ENCODE measurements around the gene ALG1L2. TPM values are rescaled to one million over a fixed set of nuclear protein-coding genes. Genes with fewer than 3 reads are reported as not detected.
A peak's percentile ranks its signal among the peaks of the same experiment; 100 is the strongest.
"Not testable (repeated sequence)": the region's sequence is repeated elsewhere in the genome, so short reads cannot be mapped to it uniquely, and the experiment has no call there.

ALG1L2 gene
- total and polyA plus RNA-seq, 2 of the 4 experiments (the other 2 are of a cell fraction): not detected

DNA sequence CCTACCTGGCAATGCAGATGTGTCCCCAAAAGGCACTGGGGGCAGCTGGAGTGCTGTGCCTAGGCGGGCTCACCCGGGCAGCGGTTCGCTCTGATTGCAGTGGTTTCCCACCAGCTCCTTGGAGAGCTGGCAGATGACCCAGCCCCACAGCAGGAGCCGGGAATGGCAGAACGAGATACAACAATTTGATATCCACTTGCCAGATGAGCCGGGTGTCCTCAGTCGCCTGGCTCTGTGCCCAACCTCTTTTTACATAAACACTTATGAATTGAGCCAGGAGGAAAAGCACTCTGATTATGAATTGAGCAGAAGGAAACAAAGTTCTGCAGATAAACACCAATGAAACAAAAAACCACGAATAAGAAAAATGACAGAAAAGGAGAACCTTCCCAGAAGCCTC lies 38.2 kb downstream of the ALG1L2 start:
- BruUV-seq (replicated peaks); H2BK5ac ChIP-seq (ENCODE audit: low read depth, low read length, poor library complexity, severe bottlenecking); H4K5ac ChIP-seq (ENCODE audit: low read depth, low read length); H3K9ac ChIP-seq (ENCODE audit: low read depth, low read length); ATAC-seq (ENCODE audit: low read depth); H3K4me2 ChIP-seq (ENCODE audit: low read depth, low read length); H2AFZ ChIP-seq (replicated peaks; ENCODE audit: low read length, poor library complexity); H2AK9ac ChIP-seq (replicated peaks; ENCODE audit: low read depth, low read length, poor library complexity); H3K56ac ChIP-seq (ENCODE audit: extremely low read depth, insufficient read depth, low read length); intact Hi-C loops (cut with micrococcal nuclease); H4K20me1 ChIP-seq (ENCODE audit: insufficient read depth, low read length); CTCF ChIA-PET; H3K4ac ChIP-seq (ENCODE audit: low read depth, low read length); H3K23ac ChIP-seq (ENCODE audit: low read depth, low read length); H3K14ac ChIP-seq (replicated peaks; ENCODE audit: low read depth, low read length); POLR2A ChIA-PET (ENCODE audit: unreplicated experiment); H3K9me3 ChIP-seq (ENCODE audit: control insufficient read depth, insufficient read depth, low read length); H3K18ac ChIP-seq (ENCODE audit: low read depth, low read length); H4K8ac ChIP-seq (ENCODE audit: low read depth in 2 of 2, low read length in 2 of 2); H3K36me3 ChIP-seq (ENCODE audit: control insufficient read depth, insufficient read depth, low read length); H3K4me3 ChIP-seq (ENCODE audit: insufficient read depth, low read depth, low read length); in situ Hi-C loops (cut with MboI; ENCODE audit: low sequenced_read_pairs); H2BK20ac ChIP-seq (ENCODE audit: low read depth, low read length); H2BK15ac ChIP-seq (ENCODE audit: low read depth, low read length); H3K4me1 ChIP-seq (ENCODE audit: control insufficient read depth, insufficient read depth, low read length); H3K9me1 ChIP-seq (ENCODE audit: insufficient read depth, low read length); H2BK120ac ChIP-seq (ENCODE audit: low read depth, low read length); dilution Hi-C loops (cut with HindIII; ENCODE audit: low sequenced_read_pairs, unreplicated experiment); H3K27me3 ChIP-seq (ENCODE audit: control insufficient read depth, insufficient read depth, low read length); H3K79me1 ChIP-seq (ENCODE audit: low read depth in 1 of 2, low read length in 2 of 2): not testable (repeated sequence)
- peak overlapping the region; percentile 4; the same call in 1 of the 2 replicates for H3K27ac ChIP-seq (ENCODE audit: insufficient read depth, low read length)
- H2AK5ac ChIP-seq (ENCODE audit: low read depth, low read length): peak overlapping the region; percentile 78; the same call in 1 of the 2 replicates
- H4K91ac ChIP-seq (ENCODE audit: insufficient read depth, low read depth, low read length): peak overlapping the region; percentile 41; the same call in 1 of the 2 replicates
- no CpG with 5 or more reads among the region's 9 CpGs for WGBS, 2 experiments (ENCODE audit: extremely low coverage in 2 of 2, insufficient read length in 1 of 2)
- DNase-seq: peak; percentile 60

DNA sequence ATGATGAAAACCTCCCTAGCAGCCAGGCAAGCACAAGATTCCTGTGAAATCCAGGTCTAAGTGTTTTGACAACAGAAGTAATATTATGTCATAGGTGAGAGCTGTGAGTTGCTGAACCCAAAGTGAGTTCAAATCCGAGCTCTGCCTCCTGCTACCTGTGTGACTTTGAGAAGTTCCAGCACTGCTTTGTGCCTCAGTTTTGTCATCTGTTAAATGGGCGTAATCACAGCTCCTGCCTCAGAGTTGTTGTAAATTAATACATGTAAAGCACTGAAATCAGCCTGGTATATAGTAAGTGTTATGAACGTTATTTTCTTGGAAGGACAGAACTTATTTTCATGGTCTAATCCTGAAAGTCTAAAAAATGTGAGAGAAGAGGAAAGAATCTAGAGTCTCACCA lies 38.7 kb downstream of the ALG1L2 start:
- H2BK20ac ChIP-seq (ENCODE audit: low read depth, low read length); H3K9ac ChIP-seq (ENCODE audit: low read depth, low read length); H2AK9ac ChIP-seq (replicated peaks; ENCODE audit: low read depth, low read length, poor library complexity); H3K18ac ChIP-seq (ENCODE audit: low read depth, low read length); H4K20me1 ChIP-seq (ENCODE audit: insufficient read depth, low read length); H2BK5ac ChIP-seq (ENCODE audit: low read depth, low read length, poor library complexity, severe bottlenecking); H4K8ac ChIP-seq (ENCODE audit: low read depth in 2 of 2, low read length in 2 of 2); CTCF ChIA-PET; H3K36me3 ChIP-seq (ENCODE audit: control insufficient read depth, insufficient read depth, low read length); H3K14ac ChIP-seq (replicated peaks; ENCODE audit: low read depth, low read length); dilution Hi-C loops (cut with HindIII; ENCODE audit: low sequenced_read_pairs, unreplicated experiment); in situ Hi-C loops (cut with MboI; ENCODE audit: low sequenced_read_pairs); H3K4ac ChIP-seq (ENCODE audit: low read depth, low read length); H2AFZ ChIP-seq (replicated peaks; ENCODE audit: low read length, poor library complexity); H4K91ac ChIP-seq (ENCODE audit: insufficient read depth, low read depth, low read length); H3K79me1 ChIP-seq (ENCODE audit: low read depth in 1 of 2, low read length in 2 of 2); H4K5ac ChIP-seq (ENCODE audit: low read depth, low read length); H2BK120ac ChIP-seq (ENCODE audit: low read depth, low read length); H3K9me3 ChIP-seq (ENCODE audit: control insufficient read depth, insufficient read depth, low read length); POLR2A ChIA-PET (ENCODE audit: unreplicated experiment); H3K4me2 ChIP-seq (ENCODE audit: low read depth, low read length); H2AK5ac ChIP-seq (ENCODE audit: low read depth, low read length); H3K9me1 ChIP-seq (ENCODE audit: insufficient read depth, low read length); H3K23ac ChIP-seq (ENCODE audit: low read depth, low read length); H3K56ac ChIP-seq (ENCODE audit: extremely low read depth, insufficient read depth, low read length); H3K27me3 ChIP-seq (ENCODE audit: control insufficient read depth, insufficient read depth, low read length); H3K4me1 ChIP-seq (ENCODE audit: control insufficient read depth, insufficient read depth, low read length); H3K4me3 ChIP-seq (ENCODE audit: insufficient read depth, low read depth, low read length); ATAC-seq (ENCODE audit: low read depth); intact Hi-C loops (cut with micrococcal nuclease); BruUV-seq (replicated peaks); DNase-seq; H2BK15ac ChIP-seq (ENCODE audit: low read depth, low read length): not testable (repeated sequence)
- no CpG with 5 or more reads among the region's 3 CpGs for WGBS, 2 experiments (ENCODE audit: extremely low coverage in 2 of 2, insufficient read length in 1 of 2)
- peak overlapping the region; percentile 18; the same call in 1 of the 2 replicates for H3K27ac ChIP-seq (ENCODE audit: insufficient read depth, low read length)
